ENCODE data around the gene PARD6B.

- TF ChIP-seq, protein P1, sequence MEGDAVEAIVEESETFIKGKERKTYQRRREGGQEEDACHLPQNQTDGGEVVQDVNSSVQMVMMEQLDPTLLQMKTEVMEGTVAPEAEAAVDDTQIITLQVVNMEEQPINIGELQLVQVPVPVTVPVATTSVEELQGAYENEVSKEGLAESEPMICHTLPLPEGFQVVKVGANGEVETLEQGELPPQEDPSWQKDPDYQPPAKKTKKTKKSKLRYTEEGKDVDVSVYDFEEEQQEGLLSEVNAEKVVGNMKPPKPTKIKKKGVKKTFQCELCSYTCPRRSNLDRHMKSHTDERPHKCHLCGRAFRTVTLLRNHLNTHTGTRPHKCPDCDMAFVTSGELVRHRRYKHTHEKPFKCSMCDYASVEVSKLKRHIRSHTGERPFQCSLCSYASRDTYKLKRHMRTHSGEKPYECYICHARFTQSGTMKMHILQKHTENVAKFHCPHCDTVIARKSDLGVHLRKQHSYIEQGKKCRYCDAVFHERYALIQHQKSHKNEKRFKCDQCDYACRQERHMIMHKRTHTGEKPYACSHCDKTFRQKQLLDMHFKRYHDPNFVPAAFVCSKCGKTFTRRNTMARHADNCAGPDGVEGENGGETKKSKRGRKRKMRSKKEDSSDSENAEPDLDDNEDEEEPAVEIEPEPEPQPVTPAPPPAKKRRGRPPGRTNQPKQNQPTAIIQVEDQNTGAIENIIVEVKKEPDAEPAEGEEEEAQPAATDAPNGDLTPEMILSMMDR (IDR thresholded peaks at IDR 0.05): no peak
- TF ChIP-seq EZH2 (IDR thresholded peaks at IDR 0.05; ENCODE audit: borderline replicate concordance, insufficient read depth, low read depth, low read length, poor library complexity, severe bottlenecking): no peak
Measured at GRCh38 chr20:50772420-50773185, 41.2 kb downstream of the PARD6B start.
